Umbilical cord (tissue), 2 donors: ENCODE results near the gene ZBTB16. TPM values are rescaled to one million over a fixed set of nuclear protein-coding genes. Genes with fewer than 3 reads are reported as not detected.
A peak's percentile ranks its signal among the peaks of the same experiment; 100 is the strongest.

ENCODE experiments used
- DNase-seq: peaks from one replicate; pipeline ENCODE4 v3.0.0-alpha.2; 2015; ENCODE audit warnings: low spot score
- total RNA-seq: library from RNA; depleted of rRNA; stranded (reverse); fragments of >200 nt; gene quantifications from one replicate; pipeline ENCODE4 v1.2.3, GENCODE V29; 2014; ENCODE audit warnings: low replicate concordance; ENCODE audit not compliant: insufficient read depth

The ZBTB16 gene
- total RNA-seq, 1 donor from 2014 or later, result 83.3 TPM

- no peak for DNase-seq
Observed at GRCh38 chr11:114259551-114259983, 200.1 kb downstream of the ZBTB16 start.

- no peak for DNase-seq
Observed at GRCh38 chr11:114260077-114260476, 200.6 kb downstream of the ZBTB16 start.

- no peak for DNase-seq
Observed at GRCh38 chr11:114260483-114260882, 201.0 kb downstream of the ZBTB16 start.

GRCh38 chr11:114261791-114262190 lies 202.3 kb downstream of the ZBTB16 start:
- DNase-seq, result no peak

GRCh38 chr11:114262681-114263512 lies 203.4 kb downstream of the ZBTB16 start:
- DNase-seq, result peak; percentile 73

GRCh38 chr11:114263513-114264170 lies 204.1 kb downstream of the ZBTB16 start:
- DNase-seq, result no peak

GRCh38 chr11:114264381-114264780 lies 204.9 kb downstream of the ZBTB16 start:
- no peak for DNase-seq

- peak; percentile 82 for DNase-seq
Observed at GRCh38 chr11:114265122-114265878, 205.8 kb downstream of the ZBTB16 start.

GRCh38 chr11:114269498-114269897 lies 210.0 kb downstream of the ZBTB16 start:
- no peak for DNase-seq

GRCh38 chr11:114270531-114271270 lies 211.2 kb downstream of the ZBTB16 start:
- no peak for DNase-seq

GRCh38 chr11:114271316-114271715 lies 211.8 kb downstream of the ZBTB16 start:
- no peak for DNase-seq

- no peak for DNase-seq
Observed at GRCh38 chr11:114272311-114272710, 212.8 kb downstream of the ZBTB16 start.

GRCh38 chr11:114273071-114273470 lies 213.6 kb downstream of the ZBTB16 start:
- no peak for DNase-seq

GRCh38 chr11:114273890-114274635 lies 214.6 kb downstream of the ZBTB16 start:
- DNase-seq, result no peak

GRCh38 chr11:114274637-114275036 lies 215.1 kb downstream of the ZBTB16 start:
- no peak for DNase-seq

- no peak for DNase-seq
Observed at GRCh38 chr11:114275280-114275679, 215.8 kb downstream of the ZBTB16 start.

GRCh38 chr11:114276077-114276476 lies 216.6 kb downstream of the ZBTB16 start:
- DNase-seq, result no peak

- DNase-seq, result no peak
Observed at GRCh38 chr11:114277637-114278341, 218.3 kb downstream of the ZBTB16 start.

- no peak for DNase-seq
Observed at GRCh38 chr11:114278342-114279065, 219.0 kb downstream of the ZBTB16 start.
